Smooth muscle cell of trachea (primary cell): Measurements from ENCODE around the gene PELI2. TPM values are rescaled to one million over a fixed set of nuclear protein-coding genes. Genes with fewer than 3 reads are reported as not detected.

Experiments used
- total RNA-seq: library from RNA; depleted of rRNA; stranded (reverse); fragments of >200 nt; gene quantifications from 2 replicates; pipeline ENCODE4 v1.2.1, GENCODE V29; 2014

The PELI2 gene
- 18.7 and 19.3 TPM in 2 replicates for total RNA-seq

GRCh38 chr14:56117765-56118610 lies at the start of gene PELI2:
TSS of gene PELI2 (plus strand) at chr14:56118411. CDS start at chr14:56118661, 250 bp downstream.

